Smooth muscle cell (in vitro differentiated cells): ENCODE measurements around the gene TRIM62. TPM values are rescaled to one million over a fixed set of nuclear protein-coding genes. Genes with fewer than 3 reads are reported as not detected.

ENCODE experiments used
- DNase-seq: peaks from one replicate; lab custom pipeline; 2025; ENCODE audit not compliant: unreplicated experiment; lab: John Stamatoyannopoulos, UW
- H2AFZ ChIP-seq: fragments of 200-600 bp; sonication (generic); 2 replicates; pipeline ENCODE4 v1.6.0; 2016; ENCODE audit warnings: antibody characterized with exemption, low read depth, mild to moderate bottlenecking
- H3F3A ChIP-seq: fragments of 200-600 bp; sonication (generic); 2 replicates; pipeline ENCODE4 v1.6.0; 2017; ENCODE audit warnings: antibody characterized with exemption, low read depth
- H3K27ac ChIP-seq: fragments of 200-600 bp; sonication (generic); 2 replicates; pipeline ENCODE4 v1.5.1; 2016; ENCODE audit warnings: low read depth, mild to moderate bottlenecking
- H3K27me3 ChIP-seq: fragments of 200-600 bp; sonication (generic); 2 replicates; pipeline ENCODE4 v1.6.1; 2016; ENCODE audit warnings: low read depth, mild to moderate bottlenecking
- H3K36me3 ChIP-seq: fragments of 200-600 bp; sonication (generic); 2 replicates; pipeline ENCODE4 v1.5.1; 2016; ENCODE audit warnings: low read depth
- H3K4me1 ChIP-seq: fragments of 200-600 bp; sonication (generic); 2 replicates; pipeline ENCODE4 v1.5.1; 2016; ENCODE audit warnings: low read depth
- H3K4me2 ChIP-seq: fragments of 200-600 bp; sonication (generic); 2 replicates; pipeline ENCODE4 v1.6.0; 2016; ENCODE audit warnings: mild to moderate bottlenecking
- H3K4me3 ChIP-seq: fragments of 200-600 bp; sonication (generic); 2 replicates; pipeline ENCODE4 v1.5.1; 2016; ENCODE audit warnings: mild to moderate bottlenecking
- H3K79me2 ChIP-seq: fragments of 200-600 bp; sonication (generic); 2 replicates; pipeline ENCODE4 v1.6.0; 2016; ENCODE audit warnings: low read depth, mild to moderate bottlenecking
- H3K9ac ChIP-seq: fragments of 200-600 bp; sonication (generic); 2 replicates; pipeline ENCODE4 v1.6.0; 2016; ENCODE audit warnings: low read depth
- H3K9me3 ChIP-seq: fragments of 200-600 bp; sonication (generic); replicated peaks from 2 replicates; pipeline ENCODE4 v1.5.1; 2016; ENCODE audit warnings: low read depth
- H4K20me1 ChIP-seq: fragments of 200-600 bp; sonication (generic); 2 replicates; pipeline ENCODE4 v1.6.0; 2016; ENCODE audit warnings: low read depth
- CTCF ChIP-seq: fragments of 200-600 bp; sonication (generic); IDR thresholded peaks from 2 replicates; pipeline ENCODE4 v1.5.1; 2017; ENCODE audit warnings: borderline replicate concordance, mild to moderate bottlenecking, antibody characterized with exemption; ENCODE audit not compliant: insufficient read depth, poor library complexity, severe bottlenecking
- WGBS: methylation state at CpG from one replicate; pipeline ENCODE4 v1.1.7; 2016; ENCODE audit warnings: low lambda C conversion rate; 5-methylcytosine and 5-hydroxymethylcytosine counted together
- polyA plus RNA-seq: library from polyadenylated mRNA; unstranded; fragments of >200 nt; fragmentation: Nextera tagmentation; extraction: Ambion mirVana; gene quantifications from 2 replicates; pipeline ENCODE4 v1.2.1, GENCODE V29; 2016
- total RNA-seq: library from RNA; depleted of rRNA; stranded (reverse); fragments of >200 nt; gene quantifications from 2 replicates; pipeline ENCODE4 v1.2.3, GENCODE V29; 2014

TRIM62 gene
- total RNA-seq: 1.3 TPM in 2 replicates
- 3.6 and 3.9 TPM in 2 replicates for polyA plus RNA-seq

- DNase-seq: peak; percentile 65
- Histone ChIP-seq H2AFZ (peak within 1 kb of the TSS; percentile 90), H3K4me3 (peak within 1 kb of the TSS; percentile 78), H3K27ac (no peak within 1 kb of the TSS), H4K20me1 (no peaks in the 10 kb centered on the region), H3K79me2 (no peaks in the 10 kb centered on the region), H3K4me1 (peaks cover 5% of the 10 kb centered on the region), H3K9ac (no peak within 1 kb of the TSS), H3K4me2 (peak within 1 kb of the TSS; percentile 94), H3K36me3 (no peaks in the 10 kb centered on the region), H3K9me3 (no peaks in the 10 kb centered on the region), H3F3A (no peaks in the 10 kb centered on the region), H3K27me3 (no peaks in the 10 kb centered on the region)
- 2% methylated on average over 8 of the region's 35 CpGs for WGBS
- TF ChIP-seq CTCF: no peak
Observed at GRCh38 chr1:33181921-33182341, at the start of gene TRIM62. TSS of gene TRIM62 (minus strand) at chr1:33182043. CDS start at chr1:33181432, 611 bp downstream.

GRCh38 chr1:33231166-33231565 is 49.3 kb upstream of the TRIM62 start:
- no peak for TF ChIP-seq CTCF
- Histone ChIP-seq H2AFZ (no peak overlapping the region), H4K20me1 (no peaks in the 10 kb centered on the region), H3K4me3 (no peak overlapping the region), H3K4me1 (no peaks in the 10 kb centered on the region), H3K79me2 (no peaks in the 10 kb centered on the region), H3K27ac (no peak overlapping the region), H3K27me3 (no peaks in the 10 kb centered on the region), H3K4me2 (no peak overlapping the region), H3K36me3 (no peaks in the 10 kb centered on the region), H3K9ac (no peak overlapping the region), H3F3A (peaks cover 5% of the 10 kb centered on the region), H3K9me3 (no peaks in the 10 kb centered on the region)
- 68% methylated on average over 7 of the region's 7 CpGs for WGBS
- DNase-seq: no peak

GRCh38 chr1:33228935-33229487 is 47.2 kb upstream of the TRIM62 start:
- Histone ChIP-seq H4K20me1 (no peaks in the 10 kb centered on the region), H3F3A (peaks cover 5% of the 10 kb centered on the region), H3K27ac (no peak overlapping the region), H3K9ac (no peak overlapping the region), H3K79me2 (no peaks in the 10 kb centered on the region), H3K9me3 (peaks cover 5% of the 10 kb centered on the region), H3K4me1 (no peaks in the 10 kb centered on the region), H3K4me2 (peak overlapping the region; percentile 6), H2AFZ (no peak overlapping the region), H3K4me3 (no peak overlapping the region), H3K27me3 (no peaks in the 10 kb centered on the region), H3K36me3 (no peaks in the 10 kb centered on the region)
- no peak for TF ChIP-seq CTCF
- 44% methylated on average over 5 of the region's 5 CpGs for WGBS
- DNase-seq: no peak

GRCh38 chr1:33225586-33225985 is 43.7 kb upstream of the TRIM62 start:
- no peak overlapping the region for H3K4me3 ChIP-seq
- no peaks in the 10 kb centered on the region for H3K36me3 ChIP-seq
- H3K4me2 ChIP-seq: no peak overlapping the region
- H3K9me3 ChIP-seq: peaks cover 7% of the 10 kb centered on the region
- peaks cover 5% of the 10 kb centered on the region for H3K4me1 ChIP-seq
- H3K9ac ChIP-seq: no peak overlapping the region
- no peaks in the 10 kb centered on the region for H3K27me3 ChIP-seq
- H3F3A ChIP-seq: peaks cover 5% of the 10 kb centered on the region
- H4K20me1 ChIP-seq: no peaks in the 10 kb centered on the region
- no peak overlapping the region for H3K27ac ChIP-seq
- TF ChIP-seq CTCF: no peak
- 75% methylated on average over 1 of the region's 1 CpG for WGBS
- no peaks in the 10 kb centered on the region for H3K79me2 ChIP-seq
- no peak overlapping the region for H2AFZ ChIP-seq
- no peak for DNase-seq
